ENCODE measurements around the gene FMNL3.

The FMNL3 gene

GRCh38 chr12:49703647-49704137, 3.5 kb downstream of the FMNL3 start:
- DNase-seq: peak; percentile 89
- H3K4me3 ChIP-seq (ENCODE audit: low read depth, low read length): peak overlapping the region; percentile 17
- TF ChIP-seq CTCF (IDR thresholded peaks at IDR 0.05; ENCODE audit: low read depth, low read length, missing control alignments): no peak
- no peaks in the 10 kb centered on the region for H3K27me3 ChIP-seq (replicated peaks)
- H3K27ac ChIP-seq: peak overlapping the region; percentile 88
- H3K36me3 ChIP-seq (replicated peaks): no peaks in the 10 kb centered on the region
- in situ Hi-C loops (cut with HindIII; ENCODE audit: low pct_ligation_motif_present, low sequenced_read_pairs): no loop called here

GRCh38 chr12:49702676-49703215, 4.5 kb downstream of the FMNL3 start:
- peak overlapping the region; percentile 88 for H3K27ac ChIP-seq

GRCh38 chr12:49702009-49702408, 5.2 kb downstream of the FMNL3 start:
- in situ Hi-C loops (cut with HindIII; ENCODE audit: low pct_ligation_motif_present, low sequenced_read_pairs): no loop called here
- Histone ChIP-seq H3K27me3 (replicated peaks) (no peaks in the 10 kb centered on the region), H3K36me3 (replicated peaks) (no peaks in the 10 kb centered on the region), H3K4me3 (ENCODE audit: low read depth, low read length) (no peak overlapping the region), H3K27ac (no peak overlapping the region)
- DNase-seq: no peak
- no peak for TF ChIP-seq CTCF (IDR thresholded peaks at IDR 0.05; ENCODE audit: low read depth, low read length, missing control alignments)

More at GRCh38 chr12:49702676-49703215, 4.5 kb downstream of the FMNL3 start:
- TF ChIP-seq CTCF (IDR thresholded peaks at IDR 0.05; ENCODE audit: low read depth, low read length, missing control alignments): no peak
- no peak for DNase-seq
- Histone ChIP-seq H3K27me3 (replicated peaks) (no peaks in the 10 kb centered on the region), H3K4me3 (ENCODE audit: low read depth, low read length) (no peak overlapping the region), H3K36me3 (replicated peaks) (no peaks in the 10 kb centered on the region)
- in situ Hi-C loops (cut with HindIII; ENCODE audit: low pct_ligation_motif_present, low sequenced_read_pairs): no loop called here

- no peak for TF ChIP-seq CTCF (IDR thresholded peaks at IDR 0.05; ENCODE audit: low read depth, low read length, missing control alignments)
- DNase-seq: peak; percentile 64
- in situ Hi-C loops (cut with HindIII; ENCODE audit: low pct_ligation_motif_present, low sequenced_read_pairs): no loop called here
- Histone ChIP-seq H3K27ac (peak overlapping the region; percentile 86), H3K4me3 (ENCODE audit: low read depth, low read length) (peak overlapping the region; percentile 24), H3K36me3 (replicated peaks) (no peaks in the 10 kb centered on the region), H3K27me3 (replicated peaks) (no peaks in the 10 kb centered on the region)
Measured at GRCh38 chr12:49698619-49699545, 8.3 kb downstream of the FMNL3 start.

GRCh38 chr12:49697808-49698207, 9.4 kb downstream of the FMNL3 start:
- H3K36me3 ChIP-seq (replicated peaks): no peaks in the 10 kb centered on the region
- DNase-seq: no peak
- H3K27ac ChIP-seq: no peak overlapping the region
- in situ Hi-C loops (cut with HindIII; ENCODE audit: low pct_ligation_motif_present, low sequenced_read_pairs): no loop called here
- H3K27me3 ChIP-seq (replicated peaks): no peaks in the 10 kb centered on the region
- no peak for TF ChIP-seq CTCF (IDR thresholded peaks at IDR 0.05; ENCODE audit: low read depth, low read length, missing control alignments)
- H3K4me3 ChIP-seq (ENCODE audit: low read depth, low read length): no peak overlapping the region
